ENCODE results near the gene FXYD1. TPM values are rescaled to one million over a fixed set of nuclear protein-coding genes. Genes with fewer than 3 reads are reported as not detected.

The FXYD1 gene
- total RNA-seq, 1 experiment from 2014 or later: 13.3 TPM

- Mint-ChIP-seq H3K27me3 (ENCODE audit: low read depth) (no peaks in the 10 kb centered on the region; the same call in 1 of the 2 replicates), H3K4me3 (no peak overlapping the region), H3K36me3 (peaks cover 54% of the 10 kb centered on the region), H3K27ac (0 out of 2 replicates have a peak overlapping the region, but pooled peaks have one; percentile 24), H3K9me3 (peaks cover 31% of the 10 kb centered on the region), H3K4me1 (no peaks in the 10 kb centered on the region)
- DNase-seq (ENCODE audit: low spot score) (no peak), ATAC-seq (no peak)
- CTCF ChIA-PET: no interaction called here
- POLR2A ChIA-PET: no interaction called here
- TF ChIP-seq PRDM15 (CRISPR knock-in tag; IDR thresholded peaks at IDR 0.05) (no peak), USF1 (CRISPR knock-in tag; IDR thresholded peaks at IDR 0.05) (no peak), ZNF671 (CRISPR knock-in tag; IDR thresholded peaks at IDR 0.05) (no peak), SP1 (CRISPR knock-in tag; conservative IDR thresholded peaks at IDR 0.05) (no peak), MXD4 (CRISPR knock-in tag; IDR thresholded peaks at IDR 0.05; ENCODE audit: borderline replicate concordance) (no peak), ZNF121 (CRISPR knock-in tag; IDR thresholded peaks at IDR 0.05) (no peak), PREB (CRISPR knock-in tag; IDR thresholded peaks at IDR 0.05; ENCODE audit: borderline replicate concordance) (no peak), FOXK1 (CRISPR knock-in tag; IDR thresholded peaks at IDR 0.05) (no peak)
Observed at GRCh38 chr19:35167251-35168119, 28.9 kb downstream of the FXYD1 start.

GRCh38 chr19:35168196-35168595, 29.6 kb downstream of the FXYD1 start:
- no peak overlapping the region for H3K27ac Mint-ChIP-seq
- no peak overlapping the region for H3K4me3 Mint-ChIP-seq
- H3K36me3 Mint-ChIP-seq: peaks cover 47% of the 10 kb centered on the region
- H3K27me3 Mint-ChIP-seq (ENCODE audit: low read depth): no peaks in the 10 kb centered on the region
- ChIA-PET CTCF (interaction anchor here (0.7 kb wide), 1 partner anchor 297 kb away, joined by 3 read pairs; no protein-coding TSS in a partner anchor), POLR2A (no interaction called here)
- DNase-seq (ENCODE audit: low spot score) (no peak), ATAC-seq (no peak)
- H3K4me1 Mint-ChIP-seq: no peaks in the 10 kb centered on the region
- peaks cover 29% of the 10 kb centered on the region for H3K9me3 Mint-ChIP-seq
- TF ChIP-seq GTF2I (CRISPR knock-in tag; conservative IDR thresholded peaks at IDR 0.05) (no peak), ATF6 (CRISPR knock-in tag; IDR thresholded peaks at IDR 0.05) (no peak), ZNF232 (CRISPR knock-in tag; IDR thresholded peaks at IDR 0.05) (no peak), HMGXB4 (CRISPR knock-in tag; IDR thresholded peaks at IDR 0.05) (no peak), JUN (CRISPR knock-in tag; IDR thresholded peaks at IDR 0.05) (no peak), ZNF281 (CRISPR knock-in tag; IDR thresholded peaks at IDR 0.05) (no peak), NR2C2 (CRISPR knock-in tag; IDR thresholded peaks at IDR 0.05) (no peak), CREM (CRISPR knock-in tag; IDR thresholded peaks at IDR 0.05) (no peak), NFATC4 (CRISPR knock-in tag; IDR thresholded peaks at IDR 0.05) (no peak), ZNF138 (CRISPR knock-in tag; conservative IDR thresholded peaks at IDR 0.05) (no peak), AR (CRISPR knock-in tag; IDR thresholded peaks at IDR 0.05) (no peak)

All from WTC11 (cell line).